Psoas muscle (tissue), 8 donors: ENCODE data around the gene DDX51. TPM values are rescaled to one million over a fixed set of nuclear protein-coding genes. Genes with fewer than 3 reads are reported as not detected.

ENCODE experiments used
- ATAC-seq, 4 donors: fragments of 200-7000 bp; cut with Tn5 transposase; one replicate each; pipeline ENCODE4 v1.9.1; 2020; ENCODE audit warnings: moderate library complexity in 3 of 4, mild to moderate bottlenecking in 2 of 4
- DNase-seq, 2 donors: peaks; one replicate each; pipeline ENCODE4 v3.0.0-alpha.2; 2020
- H3K27ac ChIP-seq: fragments of 200-600 bp; one replicate; pipeline ENCODE4 v1.8.0; 2022
- H3K27me3 ChIP-seq, 3 donors: fragments of 200-600 bp in 1 of 3; one replicate each; pipeline versions ENCODE4 v1.6.1 to v1.8.0; 2013 to 2022; ENCODE audit warnings: low read length in 2 of 3, mild to moderate bottlenecking in 2 of 3, moderate library complexity in 1 of 3; ENCODE audit not compliant: insufficient read depth in 3 of 3
- H3K36me3 ChIP-seq, 2 donors: fragments of 200-600 bp in 1 of 2; one replicate each; pipeline versions ENCODE4 v1.6.1 to v1.8.0; 2013 to 2022; ENCODE audit warnings: low read depth in 1 of 2, mild to moderate bottlenecking in 1 of 2, moderate library complexity in 1 of 2; ENCODE audit not compliant: insufficient read depth in 1 of 2
- H3K4me1 ChIP-seq: fragments of 200-600 bp; one replicate; pipeline ENCODE4 v1.8.0; 2022
- H3K4me3 ChIP-seq: fragments of 200-600 bp; one replicate; pipeline ENCODE4 v1.8.0; 2022; ENCODE audit warnings: mild to moderate bottlenecking
- H3K9me3 ChIP-seq: fragments of 200-600 bp; one replicate; pipeline ENCODE4 v1.8.0; 2022
- CTCF ChIP-seq: fragments of 200-600 bp; IDR thresholded peaks from one replicate; pipeline ENCODE4 v1.8.0; 2022; ENCODE audit warnings: antibody characterized with exemption
- WGBS, 3 donors: extraction: QIAGEN DNeasy Blood & Tissue Kit; methylation state at CpG; one replicate each; pipeline versions ENCODE4 v1.1.6 to v1.1.7; 2013; 5-methylcytosine and 5-hydroxymethylcytosine counted together
- intact Hi-C, 2 donors: fragments of 100-400 bp; cut with DNase I; formaldehyde crosslinking; loops; one replicate each; pipeline versions ENCODE4 v1.11.0 to v1.14.2; 2022
- polyA plus RNA-seq, 3 donors: library from polyadenylated mRNA; stranded (reverse); fragments of 200-250 nt; gene quantifications; one replicate each; pipeline ENCODE4 v1.2.3, GENCODE V29; 2013
- total RNA-seq, 4 donors: library from RNA; stranded (reverse); fragmentation: NEBNext Ultra II Directional in 2 of 4; extraction: Animal tissue kit (Norgen Biotek cat#: 25700) in 2 of 4; gene quantifications; one replicate each; pipeline versions ENCODE4 v1.2.1 to v1.2.4, GENCODE V29; 2021 to 2023
- donor health status: healthy with polysubstance abuse.
- donor health status: DM: no; HTN: no; CAD: no; lungs with moderate emphysema.
- donor health status: Bipolar disorder and iron deficiency.
- donor health status: healthy.
- donor health status: DM: yes; HTN: yes; CAD: no.
- donor health status: DM: no; HTN: no; CAD: no.
- donor health status: DM: no; HTN: no; CAD: no.
- donor health status: DM: yes; HTN: yes; CAD: no.

Gene DDX51
- total and polyA plus RNA-seq, 7 donors, result 7.3 to 17.1 (median 12.3) TPM

DNA sequence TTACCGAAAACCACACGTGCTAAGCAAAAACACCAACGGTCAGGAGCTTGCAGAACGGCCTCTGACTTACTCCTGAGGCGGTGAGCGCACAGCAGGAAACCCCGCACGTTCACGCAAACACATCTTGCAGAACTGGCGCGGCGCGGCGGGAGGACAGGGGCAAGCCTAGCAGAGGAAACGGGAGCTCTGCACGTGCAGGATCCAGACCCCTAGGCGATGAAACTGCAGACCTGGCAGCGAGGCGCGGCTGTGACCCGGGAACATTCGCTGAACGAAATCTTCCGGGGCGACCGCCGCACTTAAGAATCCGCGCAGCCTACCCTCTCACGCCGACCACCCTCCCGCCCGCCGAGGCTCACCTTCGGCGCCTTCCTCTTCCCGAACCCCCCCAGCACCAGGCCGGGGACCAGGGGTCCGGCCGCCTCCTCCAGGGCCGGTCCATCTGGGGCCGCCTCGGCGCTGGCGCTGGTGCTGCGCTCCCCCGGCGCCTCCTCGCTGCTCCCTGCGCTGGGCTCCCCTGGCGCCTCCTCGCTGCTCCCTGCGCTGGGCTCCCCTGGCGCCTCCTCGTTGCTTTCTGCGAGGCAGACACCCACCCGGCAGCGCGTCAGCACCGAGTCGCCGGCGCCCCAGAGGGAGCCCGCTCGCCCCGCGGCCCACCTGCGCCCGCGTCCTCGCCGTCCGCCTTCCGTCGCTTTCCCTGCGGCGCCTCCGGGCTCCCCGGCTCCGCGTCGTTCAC lies 615 bp downstream of the DDX51 start:
- peaks cover 5 to 66% of the 10 kb centered on the region in 2 donors for H3K36me3 ChIP-seq
- peaks cover 17% of the 10 kb centered on the region for H3K4me1 ChIP-seq
- peak overlapping the region; percentile 96 for H3K4me3 ChIP-seq
- no peak for ATAC-seq
- H3K9me3 ChIP-seq, result no peaks in the 10 kb centered on the region
- no peaks in the 10 kb centered on the region for H3K27me3 ChIP-seq
- peak overlapping the region; percentile 89 for H3K27ac ChIP-seq
- DNase-seq, result peak in 1 of 2 donors; percentile 56
- TF ChIP-seq CTCF, result no peak
- 2 to 3% (median 2%) methylated on average over 51 to 82 of the region's 82 CpGs for WGBS, 3 donors
- intact Hi-C loops, result no loop called here

DNA sequence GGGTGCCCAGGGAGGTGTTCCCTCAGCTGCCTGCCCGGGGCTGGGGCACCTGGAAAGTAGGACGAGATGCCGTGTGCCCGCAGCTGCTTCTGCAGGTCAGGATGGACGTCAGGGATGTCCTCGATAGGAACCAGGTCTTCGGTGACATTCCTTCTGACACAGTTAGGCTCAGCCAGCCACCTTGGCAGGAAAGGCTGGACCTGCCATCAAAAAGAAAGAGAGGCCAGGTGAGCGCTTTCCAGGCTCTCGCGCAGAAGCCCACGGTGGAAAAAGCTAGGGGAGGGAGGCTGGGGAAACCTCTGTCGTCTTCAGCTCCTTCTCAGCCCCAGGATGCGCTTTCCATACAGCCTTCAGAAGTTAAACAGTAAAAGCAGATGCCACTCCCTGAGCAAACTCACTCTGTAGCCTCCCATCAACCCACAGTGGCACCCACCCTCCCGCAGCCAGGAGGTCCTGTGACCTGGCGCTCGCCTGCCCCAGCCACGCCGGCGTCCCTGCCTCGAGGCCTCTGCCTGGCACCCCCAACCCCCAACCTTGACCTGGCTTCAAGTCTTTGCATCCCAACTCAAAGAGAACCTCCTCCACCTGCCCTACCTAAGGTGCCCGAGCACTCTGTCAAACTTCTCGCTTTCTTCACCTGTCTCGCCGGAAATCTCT lies 1.3 kb downstream of the DDX51 start:
- peaks cover 17% of the 10 kb centered on the region for H3K4me1 ChIP-seq
- H3K9me3 ChIP-seq, result no peaks in the 10 kb centered on the region
- peak overlapping the region; percentile 96 for H3K4me3 ChIP-seq
- 77 to 84% (median 79%) methylated on average over 23 to 24 of the region's 24 CpGs for WGBS, 3 donors
- no peak overlapping the region for H3K27ac ChIP-seq
- ATAC-seq (no peak), DNase-seq (peak in 1 of 2 donors; percentile 36)
- no peaks in the 10 kb centered on the region for H3K27me3 ChIP-seq
- intact Hi-C loops, result no loop called here
- no peak for TF ChIP-seq CTCF
- H3K36me3 ChIP-seq, result peaks cover 5 to 67% of the 10 kb centered on the region in 2 donors

- WGBS, 3 donors, result 93 to 95% (median 93%) methylated on average over 22 of the region's 22 CpGs
- DNase-seq (peak in 1 of 2 donors; percentile 41), ATAC-seq (no peak)
- no peaks in the 10 kb centered on the region for H3K9me3 ChIP-seq
- no peak overlapping the region for H3K27ac ChIP-seq
- H3K27me3 ChIP-seq, result no peaks in the 10 kb centered on the region
- peaks cover 5 to 64% of the 10 kb centered on the region in 2 donors for H3K36me3 ChIP-seq
- intact Hi-C loops, result no loop called here
- H3K4me3 ChIP-seq, result no peak overlapping the region
- H3K4me1 ChIP-seq, result peaks cover 17% of the 10 kb centered on the region
- TF ChIP-seq CTCF, result no peak
Observed at GRCh38 chr12:132141976-132142678, 2.0 kb downstream of the DDX51 start.

DNA sequence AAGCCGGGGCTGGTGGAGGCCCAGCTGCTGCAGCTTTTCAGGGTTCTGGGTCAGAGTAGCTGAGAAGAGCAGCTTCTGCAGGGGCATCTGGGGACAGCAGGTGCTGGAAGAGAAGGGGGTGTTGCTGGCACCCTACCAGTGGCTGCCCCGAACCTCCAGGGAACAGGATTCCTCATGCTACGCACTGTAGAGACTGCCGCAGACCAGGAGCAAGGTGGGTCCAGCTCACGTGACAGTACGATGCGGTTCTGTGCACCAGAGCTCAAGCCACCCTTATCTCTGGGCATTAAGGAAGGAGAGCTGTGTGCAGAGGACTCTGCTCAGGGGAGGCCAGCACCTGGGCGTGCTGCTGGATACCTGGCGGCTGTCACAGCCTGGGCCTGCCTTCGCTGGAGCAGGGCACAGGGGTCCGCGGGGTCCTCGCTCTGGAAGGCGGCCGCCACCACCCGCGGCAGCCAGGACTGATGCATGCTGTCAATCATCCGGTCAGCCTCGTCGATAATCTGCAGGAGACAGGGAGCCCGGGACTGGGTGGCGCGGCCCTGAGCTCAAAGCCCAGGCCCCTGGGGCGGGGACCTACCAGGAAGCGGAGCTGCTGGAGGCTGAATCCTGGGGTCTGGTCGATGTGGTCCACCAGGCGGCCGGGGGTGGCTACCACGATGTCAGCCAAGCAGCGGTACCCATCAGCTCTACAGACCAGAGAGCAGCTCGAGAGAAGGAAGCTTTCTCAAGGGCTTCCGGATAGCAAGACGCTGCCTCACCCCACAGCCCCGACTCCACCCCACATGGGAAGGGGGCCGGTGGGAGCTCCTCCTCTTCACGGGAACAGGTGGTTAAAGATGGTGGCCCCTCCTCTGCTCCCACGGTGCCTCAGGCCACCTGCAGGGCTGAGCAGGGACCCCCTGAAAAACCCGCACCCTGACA lies 2.9 kb downstream of the DDX51 start:
- TF ChIP-seq CTCF, result no peak
- H3K9me3 ChIP-seq, result no peaks in the 10 kb centered on the region
- no peak for ATAC-seq
- peaks cover 5 to 60% of the 10 kb centered on the region in 2 donors for H3K36me3 ChIP-seq
- peak in 1 of 2 donors; percentile 42 for DNase-seq
- H3K4me3 ChIP-seq, result no peak overlapping the region
- intact Hi-C loops, result no loop called here
- WGBS, 3 donors, result 90 to 92% (median 90%) methylated on average over 36 to 38 of the region's 38 CpGs
- H3K4me1 ChIP-seq, result peaks cover 17% of the 10 kb centered on the region
- H3K27ac ChIP-seq, result no peak overlapping the region
- no peaks in the 10 kb centered on the region for H3K27me3 ChIP-seq
